Measurements from ENCODE around the gene LMAN2L. TPM values are rescaled to one million over a fixed set of nuclear protein-coding genes. Genes with fewer than 3 reads are reported as not detected.
"Not testable (repeated sequence)": the region's sequence is repeated elsewhere in the genome, so short reads cannot be mapped to it uniquely, and the experiment has no call there.

Gene LMAN2L
- total and polyA plus RNA-seq, 12 donors, result 12.3 to 36.8 (median 15.8) TPM

- intact Hi-C loops (cut with DNase I), result no loop called here
- TF ChIP-seq CTCF (IDR thresholded peaks at IDR 0.05) (no peak), POLR2A (IDR thresholded peaks at IDR 0.05) (no peak)
- Histone ChIP-seq H3K9me3 (replicated peaks in 1 of 3) (no peaks in the 10 kb centered on the region), H3K27me3 (no peaks in the 10 kb centered on the region), H3K36me3 (replicated peaks in 1 of 2) (no peaks in the 10 kb centered on the region), H3K4me3 (no peak overlapping the region), H3K27ac (no peak overlapping the region), H3K4me1 (replicated peaks in 1 of 2) (peaks cover 0 to 9% of the 10 kb centered on the region in 2 donors)
- WGBS, 4 donors, result 75 to 86% (median 83%) methylated on average over 11 of the region's 11 CpGs
- no peak for DNase-seq
Observed at GRCh38 chr2:96668771-96669170, 71.1 kb downstream of the LMAN2L start.

GRCh38 chr2:96665717-96666116 is 74.1 kb downstream of the LMAN2L start:
- DNase-seq; H3K27me3 ChIP-seq; intact Hi-C loops (cut with DNase I); H3K4me1 ChIP-seq (replicated peaks in 1 of 2); H3K36me3 ChIP-seq (replicated peaks in 1 of 2); H3K4me3 ChIP-seq; H3K9me3 ChIP-seq (replicated peaks in 1 of 3): not testable (repeated sequence)
- H3K27ac ChIP-seq, result peak overlapping the region in 3 of 5 donors; percentile 39 to 73 (median 42)
- WGBS, 4 donors, result 88 to 96% (median 91%) methylated on average over 3 of the region's 3 CpGs

- intact Hi-C loops (cut with DNase I), result no loop called here
- Histone ChIP-seq H3K36me3 (replicated peaks in 1 of 2) (no peaks in the 10 kb centered on the region), H3K4me1 (replicated peaks in 1 of 2) (peaks cover 0 to 9% of the 10 kb centered on the region in 2 donors), H3K9me3 (replicated peaks in 1 of 3) (no peaks in the 10 kb centered on the region), H3K27ac (peak overlapping the region in 3 of 5 donors; percentile 39 to 73 (median 58)), H3K27me3 (no peaks in the 10 kb centered on the region), H3K4me3 (no peak overlapping the region)
- TF ChIP-seq CTCF (IDR thresholded peaks at IDR 0.05) (no peak), POLR2A (IDR thresholded peaks at IDR 0.05) (no peak)
- DNase-seq, result peak in 6 of 7 donors; percentile 37 to 72 (median 64)
- 65 to 68% (median 67%) methylated on average over 3 of the region's 3 CpGs for WGBS, 4 donors
Observed at GRCh38 chr2:96665083-96665569, 74.7 kb downstream of the LMAN2L start.

GRCh38 chr2:96664366-96664925 is 75.4 kb downstream of the LMAN2L start:
- H3K9me3 ChIP-seq (replicated peaks in 1 of 3), result no peaks in the 10 kb centered on the region
- H3K4me3 ChIP-seq, result no peak overlapping the region
- 90 to 96% (median 92%) methylated on average over 3 of the region's 3 CpGs for WGBS, 4 donors
- TF ChIP-seq POLR2A (IDR thresholded peaks at IDR 0.05), result no peak
- no peak for TF ChIP-seq CTCF (IDR thresholded peaks at IDR 0.05)
- H3K4me1 ChIP-seq (replicated peaks in 1 of 2), result peaks cover 0 to 9% of the 10 kb centered on the region in 2 donors
- no peaks in the 10 kb centered on the region for H3K36me3 ChIP-seq (replicated peaks in 1 of 2)
- intact Hi-C loops (cut with DNase I), result no loop called here
- peak overlapping the region in 2 of 5 donors; percentile 58 to 73 for H3K27ac ChIP-seq
- H3K27me3 ChIP-seq, result no peaks in the 10 kb centered on the region
- no peak for DNase-seq

- Histone ChIP-seq H3K4me1 (replicated peaks in 1 of 2) (peaks cover 0 to 9% of the 10 kb centered on the region in 2 donors), H3K4me3 (no peak overlapping the region), H3K36me3 (replicated peaks in 1 of 2) (no peaks in the 10 kb centered on the region), H3K9me3 (replicated peaks in 1 of 3) (no peaks in the 10 kb centered on the region), H3K27ac (no peak overlapping the region), H3K27me3 (no peaks in the 10 kb centered on the region)
- 83 to 89% (median 86%) methylated on average over 7 of the region's 7 CpGs for WGBS, 4 donors
- intact Hi-C loops (cut with DNase I), result no loop called here
- TF ChIP-seq CTCF (IDR thresholded peaks at IDR 0.05), result no peak
- no peak for TF ChIP-seq POLR2A (IDR thresholded peaks at IDR 0.05)
- DNase-seq, result no peak
Observed at GRCh38 chr2:96663829-96664228, 76.0 kb downstream of the LMAN2L start.
